MM.1S (cell line): Measurements from ENCODE around the gene XPC.

Experiments
- DNase-seq: peaks from one replicate; pipeline ENCODE4 v3.0.0-alpha.2; 2015
- H2AFZ ChIP-seq: fragments of 300-600 bp; sonication (generic); 2 replicates; pipeline ENCODE4 v1.6.0; 2016; ENCODE audit warnings: antibody characterized with exemption, low read length
- H3F3A ChIP-seq: fragments of 300-600 bp; sonication (generic); 2 replicates; pipeline ENCODE4 v1.6.1; 2016; ENCODE audit warnings: mild to moderate bottlenecking, antibody characterized with exemption, low read length, moderate library complexity, mixed read lengths; ENCODE audit not compliant: insufficient read depth
- H3K27ac ChIP-seq: fragments of 300-600 bp; sonication (generic); 2 replicates; pipeline ENCODE4 v1.5.1; 2016; ENCODE audit warnings: mild to moderate bottlenecking, low read length
- H3K27me3 ChIP-seq: fragments of 300-600 bp; sonication (generic); replicated peaks from 2 replicates; pipeline ENCODE4 v1.6.0; 2016; ENCODE audit warnings: low read length; ENCODE audit not compliant: insufficient read depth
- H3K36me3 ChIP-seq: fragments of 300-600 bp; sonication (generic); replicated peaks from 2 replicates; pipeline ENCODE4 v1.6.1; 2016; ENCODE audit warnings: mild to moderate bottlenecking, low read length, mixed read lengths; ENCODE audit not compliant: insufficient read depth
- H3K4me1 ChIP-seq: fragments of 300-600 bp; sonication (generic); 2 replicates; pipeline ENCODE4 v1.6.1; 2016; ENCODE audit warnings: low read length, mixed read lengths
- H3K4me2 ChIP-seq: fragments of 300-600 bp; sonication (generic); 2 replicates; pipeline ENCODE4 v1.6.0; 2016; ENCODE audit warnings: low read depth, low read length
- H3K4me3 ChIP-seq: fragments of 300-600 bp; sonication (generic); 2 replicates; pipeline ENCODE4 v1.5.1; 2016; ENCODE audit warnings: low read length, mixed read lengths
- H3K79me2 ChIP-seq: fragments of 300-600 bp; sonication (generic); 2 replicates; pipeline ENCODE4 v1.6.1; 2016; ENCODE audit warnings: mixed run types, low read length, mixed read lengths
- H3K9ac ChIP-seq: fragments of 300-600 bp; sonication (generic); 2 replicates; pipeline ENCODE4 v1.6.1; 2016; ENCODE audit warnings: low read length, mixed read lengths
- H3K9me2 ChIP-seq: fragments of 300-600 bp; sonication (generic); replicated peaks from 2 replicates; pipeline ENCODE4 v1.6.1; 2016; ENCODE audit warnings: mild to moderate bottlenecking, low read length, mixed read lengths; ENCODE audit not compliant: insufficient read depth
- H3K9me3 ChIP-seq: fragments of 300-600 bp; sonication (generic); replicated peaks from 2 replicates; pipeline ENCODE4 v1.6.1; 2016; ENCODE audit warnings: mild to moderate bottlenecking, low read length, mixed read lengths; ENCODE audit not compliant: insufficient read depth
- H4K20me1 ChIP-seq: fragments of 300-600 bp; sonication (generic); 2 replicates; pipeline ENCODE4 v1.6.1; 2016; ENCODE audit warnings: mild to moderate bottlenecking, low read length, moderate library complexity, mixed read lengths; ENCODE audit not compliant: insufficient read depth
- CTCF ChIP-seq: fragments of 300-600 bp; sonication (generic); IDR thresholded peaks from 2 replicates; pipeline ENCODE4 v1.5.1; 2016; ENCODE audit warnings: antibody characterized with exemption, low read length, mixed read lengths
- EZH2 ChIP-seq: fragments of 300-600 bp; sonication (generic); optimal IDR thresholded peaks from 2 replicates; pipeline ENCODE3; 2017; ENCODE audit warnings: low read depth, mild to moderate bottlenecking, antibody characterized with exemption, low read length, mixed read lengths
- EZH2phosphoT487 ChIP-seq: fragments of 300-600 bp; sonication (generic); IDR thresholded peaks from 2 replicates; pipeline ENCODE4 v1.6.1; 2018; ENCODE audit warnings: antibody characterized with exemption, low read length

The XPC gene

GRCh38 chr3:14161282-14161681 is 17.1 kb downstream of the XPC start:
- TF ChIP-seq EZH2phosphoT487 (no peak), EZH2 (no peak), CTCF (no peak)
- H3K27ac ChIP-seq, result no peak overlapping the region
- H3K9me3 ChIP-seq, result no peaks in the 10 kb centered on the region
- no peaks in the 10 kb centered on the region for H3K79me2 ChIP-seq
- peaks cover 10% of the 10 kb centered on the region; the same call in 1 of the 2 replicates for H3K36me3 ChIP-seq
- no peak overlapping the region for H3K4me2 ChIP-seq
- no peaks in the 10 kb centered on the region for H3F3A ChIP-seq
- DNase-seq, result no peak
- no peak overlapping the region for H2AFZ ChIP-seq
- no peaks in the 10 kb centered on the region for H3K4me1 ChIP-seq
- H3K9me2 ChIP-seq, result no peaks in the 10 kb centered on the region
- no peak overlapping the region for H3K4me3 ChIP-seq
- H3K9ac ChIP-seq, result no peak overlapping the region
- no peaks in the 10 kb centered on the region for H3K27me3 ChIP-seq
- no peaks in the 10 kb centered on the region for H4K20me1 ChIP-seq

- no peak overlapping the region for H2AFZ ChIP-seq
- no peak overlapping the region for H3K4me3 ChIP-seq
- H3K79me2 ChIP-seq, result no peaks in the 10 kb centered on the region
- TF ChIP-seq EZH2 (no peak), CTCF (no peak), EZH2phosphoT487 (no peak)
- peaks cover 10% of the 10 kb centered on the region; the same call in 1 of the 2 replicates for H3K36me3 ChIP-seq
- H3F3A ChIP-seq, result no peaks in the 10 kb centered on the region
- no peaks in the 10 kb centered on the region for H3K9me3 ChIP-seq
- H3K4me1 ChIP-seq, result no peaks in the 10 kb centered on the region
- H3K9ac ChIP-seq, result no peak overlapping the region
- H3K27me3 ChIP-seq, result no peaks in the 10 kb centered on the region
- no peaks in the 10 kb centered on the region for H3K9me2 ChIP-seq
- no peak overlapping the region for H3K27ac ChIP-seq
- no peak for DNase-seq
- no peaks in the 10 kb centered on the region for H4K20me1 ChIP-seq
- H3K4me2 ChIP-seq, result no peak overlapping the region
Measured at GRCh38 chr3:14159426-14159825, 19.0 kb downstream of the XPC start.

GRCh38 chr3:14158370-14158769 is 20.0 kb downstream of the XPC start:
- Histone ChIP-seq H3K27me3 (no peaks in the 10 kb centered on the region), H3K4me1 (no peaks in the 10 kb centered on the region), H3K4me3 (no peak overlapping the region), H4K20me1 (no peaks in the 10 kb centered on the region), H3K27ac (no peak overlapping the region), H3K9ac (no peak overlapping the region), H2AFZ (no peak overlapping the region), H3K36me3 (peaks cover 10% of the 10 kb centered on the region; the same call in 1 of the 2 replicates), H3K79me2 (no peaks in the 10 kb centered on the region), H3K4me2 (no peak overlapping the region), H3F3A (no peaks in the 10 kb centered on the region), H3K9me3 (no peaks in the 10 kb centered on the region), H3K9me2 (no peaks in the 10 kb centered on the region)
- TF ChIP-seq EZH2phosphoT487, result no peak
- TF ChIP-seq CTCF, result no peak
- TF ChIP-seq EZH2, result no peak
- no peak for DNase-seq

GRCh38 chr3:14157951-14158350 is 20.4 kb downstream of the XPC start:
- no peaks in the 10 kb centered on the region for H3K9me3 ChIP-seq
- no peak overlapping the region for H3K9ac ChIP-seq
- peaks cover 10% of the 10 kb centered on the region; the same call in 1 of the 2 replicates for H3K36me3 ChIP-seq
- H3K27ac ChIP-seq, result no peak overlapping the region
- DNase-seq, result no peak
- H3K9me2 ChIP-seq, result no peaks in the 10 kb centered on the region
- TF ChIP-seq CTCF, result no peak
- no peak for TF ChIP-seq EZH2phosphoT487
- TF ChIP-seq EZH2, result no peak
- H3K4me3 ChIP-seq, result no peak overlapping the region
- H2AFZ ChIP-seq, result no peak overlapping the region
- H3K27me3 ChIP-seq, result no peaks in the 10 kb centered on the region
- H3F3A ChIP-seq, result no peaks in the 10 kb centered on the region
- H3K79me2 ChIP-seq, result no peaks in the 10 kb centered on the region
- H3K4me2 ChIP-seq, result no peak overlapping the region
- H3K4me1 ChIP-seq, result no peaks in the 10 kb centered on the region
- no peaks in the 10 kb centered on the region for H4K20me1 ChIP-seq
